Measurements from ENCODE around the gene ABCC8.

DNA sequence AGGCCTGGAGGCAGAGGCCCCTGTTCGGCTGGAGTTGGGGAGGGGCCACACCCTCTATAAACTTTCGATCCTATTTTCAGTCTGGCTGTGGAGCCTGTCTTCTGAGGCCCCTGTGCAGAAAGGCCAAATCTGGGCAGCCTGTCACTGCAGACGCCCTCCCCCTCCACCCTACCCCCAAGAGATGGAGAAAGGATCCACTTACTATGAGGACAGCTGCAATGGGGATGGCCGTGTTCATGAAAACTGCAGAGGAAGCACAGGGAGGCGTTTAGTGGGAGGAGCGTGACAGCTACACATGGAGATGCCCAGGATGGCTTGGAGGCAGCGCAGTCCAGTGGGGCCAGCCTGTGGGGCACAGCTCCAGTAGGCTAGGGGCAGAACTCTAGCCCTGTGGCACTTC lies 44.6 kb downstream of the ABCC8 start:
- TF ChIP-seq, protein P1, sequence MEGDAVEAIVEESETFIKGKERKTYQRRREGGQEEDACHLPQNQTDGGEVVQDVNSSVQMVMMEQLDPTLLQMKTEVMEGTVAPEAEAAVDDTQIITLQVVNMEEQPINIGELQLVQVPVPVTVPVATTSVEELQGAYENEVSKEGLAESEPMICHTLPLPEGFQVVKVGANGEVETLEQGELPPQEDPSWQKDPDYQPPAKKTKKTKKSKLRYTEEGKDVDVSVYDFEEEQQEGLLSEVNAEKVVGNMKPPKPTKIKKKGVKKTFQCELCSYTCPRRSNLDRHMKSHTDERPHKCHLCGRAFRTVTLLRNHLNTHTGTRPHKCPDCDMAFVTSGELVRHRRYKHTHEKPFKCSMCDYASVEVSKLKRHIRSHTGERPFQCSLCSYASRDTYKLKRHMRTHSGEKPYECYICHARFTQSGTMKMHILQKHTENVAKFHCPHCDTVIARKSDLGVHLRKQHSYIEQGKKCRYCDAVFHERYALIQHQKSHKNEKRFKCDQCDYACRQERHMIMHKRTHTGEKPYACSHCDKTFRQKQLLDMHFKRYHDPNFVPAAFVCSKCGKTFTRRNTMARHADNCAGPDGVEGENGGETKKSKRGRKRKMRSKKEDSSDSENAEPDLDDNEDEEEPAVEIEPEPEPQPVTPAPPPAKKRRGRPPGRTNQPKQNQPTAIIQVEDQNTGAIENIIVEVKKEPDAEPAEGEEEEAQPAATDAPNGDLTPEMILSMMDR (IDR thresholded peaks at IDR 0.05; ENCODE audit: poor library complexity), result no peak
- TF ChIP-seq EZH2 (IDR thresholded peaks at IDR 0.05; ENCODE audit: borderline replicate concordance) (no peak), EZH2phosphoT487 (IDR thresholded peaks at IDR 0.05; ENCODE audit: low read depth, severe bottlenecking, unreplicated experiment) (no peak)

All from hepatocyte (in vitro differentiated cells).